Measurements from ENCODE around the gene SSNA1. TPM values are rescaled to one million over a fixed set of nuclear protein-coding genes. Genes with fewer than 3 reads are reported as not detected.

Gene SSNA1
- total RNA-seq, 4 donors from 2014 or later = 42.0 to 97.5 (median 62.8) TPM

DNA sequence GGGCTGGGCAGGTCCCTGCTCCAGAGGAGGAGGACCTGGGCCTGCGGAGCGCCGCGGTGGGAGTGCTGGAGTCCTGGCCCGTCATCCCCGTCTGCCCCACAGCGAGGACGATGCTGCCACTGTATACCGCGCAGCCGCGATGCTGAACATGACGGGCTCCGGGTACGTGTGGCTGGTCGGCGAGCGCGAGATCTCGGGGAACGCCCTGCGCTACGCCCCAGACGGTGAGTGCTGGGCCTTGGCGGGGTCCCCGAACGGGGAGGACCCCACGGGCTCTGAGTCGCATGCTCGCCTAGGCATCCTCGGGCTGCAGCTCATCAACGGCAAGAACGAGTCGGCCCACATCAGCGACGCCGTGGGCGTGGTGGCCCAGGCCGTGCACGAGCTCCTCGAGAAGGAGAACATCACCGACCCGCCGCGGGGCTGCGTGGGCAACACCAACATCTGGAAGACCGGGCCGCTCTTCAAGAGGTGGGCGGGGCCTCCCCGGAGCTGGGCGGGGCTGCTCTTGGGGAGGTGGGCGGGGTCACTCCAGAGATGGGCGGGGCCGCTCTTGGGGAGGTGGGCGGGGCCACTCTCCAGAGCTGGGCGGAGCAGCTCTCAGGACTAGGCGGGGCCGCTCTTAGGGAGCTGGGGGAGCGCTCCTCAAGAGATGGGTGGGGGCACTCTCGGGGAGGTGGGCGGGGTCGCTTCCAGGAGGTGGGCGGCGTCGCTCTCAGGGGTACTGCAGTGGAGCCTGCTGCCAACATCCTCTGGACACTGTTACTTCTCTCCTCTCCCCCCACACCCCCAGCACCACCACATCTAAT lies 31.7 kb upstream of the SSNA1 start:
- peaks cover 30% of the 10 kb centered on the region for H3K27me3 ChIP-seq

DNA sequence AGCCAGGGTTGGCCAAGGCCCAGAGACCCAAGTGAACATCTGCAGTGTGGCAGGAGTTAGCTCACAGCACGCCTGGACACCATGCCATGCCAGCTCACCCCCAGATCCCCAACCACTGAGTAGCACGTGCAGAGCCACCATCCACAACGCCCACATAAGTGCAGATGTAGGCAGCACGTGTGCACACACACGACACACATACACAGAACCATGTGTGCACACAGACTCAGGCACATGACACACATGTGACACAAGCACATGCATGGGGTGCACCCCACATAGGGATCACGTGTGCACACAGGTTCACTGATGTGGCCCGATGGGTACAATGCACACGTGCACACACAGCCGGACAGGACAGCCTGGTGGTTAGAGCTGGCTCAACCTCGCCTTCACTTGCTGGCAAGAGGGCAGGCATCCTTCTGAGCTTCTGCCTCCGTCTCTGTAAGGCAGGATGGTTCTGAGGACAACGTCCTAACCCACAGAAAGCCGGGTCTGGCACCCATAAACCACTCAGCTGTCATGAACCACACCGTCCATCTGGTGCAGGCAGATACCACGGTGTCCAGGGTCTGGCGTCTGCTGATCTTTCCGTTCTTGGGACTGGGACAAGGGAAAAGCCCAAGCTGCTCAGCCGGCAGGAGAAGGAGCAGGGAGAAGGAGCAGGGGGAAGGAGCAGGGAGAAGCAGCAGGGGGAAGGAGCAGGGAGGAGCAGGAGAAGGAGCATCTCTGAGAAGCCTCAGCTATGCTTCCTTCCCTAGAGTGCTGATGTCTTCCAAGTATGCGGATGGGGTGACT lies 30.7 kb upstream of the SSNA1 start:
- no peak for TF ChIP-seq POLR2A (IDR thresholded peaks at IDR 0.05)
- TF ChIP-seq, protein P1, sequence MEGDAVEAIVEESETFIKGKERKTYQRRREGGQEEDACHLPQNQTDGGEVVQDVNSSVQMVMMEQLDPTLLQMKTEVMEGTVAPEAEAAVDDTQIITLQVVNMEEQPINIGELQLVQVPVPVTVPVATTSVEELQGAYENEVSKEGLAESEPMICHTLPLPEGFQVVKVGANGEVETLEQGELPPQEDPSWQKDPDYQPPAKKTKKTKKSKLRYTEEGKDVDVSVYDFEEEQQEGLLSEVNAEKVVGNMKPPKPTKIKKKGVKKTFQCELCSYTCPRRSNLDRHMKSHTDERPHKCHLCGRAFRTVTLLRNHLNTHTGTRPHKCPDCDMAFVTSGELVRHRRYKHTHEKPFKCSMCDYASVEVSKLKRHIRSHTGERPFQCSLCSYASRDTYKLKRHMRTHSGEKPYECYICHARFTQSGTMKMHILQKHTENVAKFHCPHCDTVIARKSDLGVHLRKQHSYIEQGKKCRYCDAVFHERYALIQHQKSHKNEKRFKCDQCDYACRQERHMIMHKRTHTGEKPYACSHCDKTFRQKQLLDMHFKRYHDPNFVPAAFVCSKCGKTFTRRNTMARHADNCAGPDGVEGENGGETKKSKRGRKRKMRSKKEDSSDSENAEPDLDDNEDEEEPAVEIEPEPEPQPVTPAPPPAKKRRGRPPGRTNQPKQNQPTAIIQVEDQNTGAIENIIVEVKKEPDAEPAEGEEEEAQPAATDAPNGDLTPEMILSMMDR (IDR thresholded peaks at IDR 0.05) = no peak
- peaks cover 4 to 19% of the 10 kb centered on the region in 2 donors for H3K4me1 ChIP-seq
- H3K4me3 ChIP-seq (replicated peaks in 1 of 3) = no peak overlapping the region
- peaks cover 39% of the 10 kb centered on the region for H3K27me3 ChIP-seq
- H3K36me3 ChIP-seq = no peaks in the 10 kb centered on the region
- intact Hi-C loops (cut with DNase I) = no loop called here
- DNase-seq = no peak
- H3K9me3 ChIP-seq = no peaks in the 10 kb centered on the region
- H3K27ac ChIP-seq = no peak overlapping the region
- 57 to 62% methylated on average over 11 to 19 of the region's 19 CpGs for WGBS, 2 donors

More for the DNA sequence above, 31.7 kb upstream of the SSNA1 start:
- H3K4me1 ChIP-seq = peaks cover 0 to 9% of the 10 kb centered on the region in 2 donors
- no peaks in the 10 kb centered on the region for H3K36me3 ChIP-seq
- intact Hi-C loops (cut with DNase I) = no loop called here
- WGBS, 2 donors = 4 to 5% methylated on average over 17 to 33 of the region's 65 CpGs
- H3K4me3 ChIP-seq (replicated peaks in 1 of 3) = no peak overlapping the region
- H3K27ac ChIP-seq = no peak overlapping the region
- no peaks in the 10 kb centered on the region for H3K9me3 ChIP-seq
- DNase-seq = no peak
- TF ChIP-seq, protein P1 (IDR thresholded peaks at IDR 0.05) = no peak
- no peak for TF ChIP-seq POLR2A (IDR thresholded peaks at IDR 0.05)

DNA sequence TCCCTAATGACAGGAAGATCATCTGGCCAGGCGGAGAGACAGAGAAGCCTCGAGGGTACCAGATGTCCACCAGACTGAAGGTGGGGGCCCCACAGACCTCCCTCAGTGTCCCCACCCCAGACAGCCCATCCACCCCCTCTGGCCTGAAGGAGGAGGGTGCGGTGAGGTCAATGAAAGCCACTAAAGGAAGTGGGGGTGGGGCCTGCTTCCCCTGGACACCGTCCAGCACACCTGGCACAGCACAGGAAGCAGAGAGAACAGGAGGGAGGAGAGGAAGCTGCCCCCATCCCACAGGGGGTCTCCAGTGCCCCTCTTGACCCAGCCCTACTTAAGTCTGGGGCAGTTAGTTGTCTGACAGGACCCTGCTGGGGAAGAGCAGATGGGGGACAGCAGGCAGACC lies 29.9 kb upstream of the SSNA1 start:
- no peak overlapping the region for H3K27ac ChIP-seq
- peaks cover 9 to 26% of the 10 kb centered on the region in 2 donors for H3K4me1 ChIP-seq
- no peaks in the 10 kb centered on the region for H3K9me3 ChIP-seq
- peaks cover 39% of the 10 kb centered on the region for H3K27me3 ChIP-seq
- DNase-seq = no peak
- WGBS, 2 donors = 27 to 51% methylated on average over 2 to 3 of the region's 4 CpGs
- no peaks in the 10 kb centered on the region for H3K36me3 ChIP-seq
- intact Hi-C loops (cut with DNase I) = no loop called here
- TF ChIP-seq, protein P1 (IDR thresholded peaks at IDR 0.05) = no peak
- no peak for TF ChIP-seq POLR2A (IDR thresholded peaks at IDR 0.05)
- no peak overlapping the region for H3K4me3 ChIP-seq (replicated peaks in 1 of 3)

DNA sequence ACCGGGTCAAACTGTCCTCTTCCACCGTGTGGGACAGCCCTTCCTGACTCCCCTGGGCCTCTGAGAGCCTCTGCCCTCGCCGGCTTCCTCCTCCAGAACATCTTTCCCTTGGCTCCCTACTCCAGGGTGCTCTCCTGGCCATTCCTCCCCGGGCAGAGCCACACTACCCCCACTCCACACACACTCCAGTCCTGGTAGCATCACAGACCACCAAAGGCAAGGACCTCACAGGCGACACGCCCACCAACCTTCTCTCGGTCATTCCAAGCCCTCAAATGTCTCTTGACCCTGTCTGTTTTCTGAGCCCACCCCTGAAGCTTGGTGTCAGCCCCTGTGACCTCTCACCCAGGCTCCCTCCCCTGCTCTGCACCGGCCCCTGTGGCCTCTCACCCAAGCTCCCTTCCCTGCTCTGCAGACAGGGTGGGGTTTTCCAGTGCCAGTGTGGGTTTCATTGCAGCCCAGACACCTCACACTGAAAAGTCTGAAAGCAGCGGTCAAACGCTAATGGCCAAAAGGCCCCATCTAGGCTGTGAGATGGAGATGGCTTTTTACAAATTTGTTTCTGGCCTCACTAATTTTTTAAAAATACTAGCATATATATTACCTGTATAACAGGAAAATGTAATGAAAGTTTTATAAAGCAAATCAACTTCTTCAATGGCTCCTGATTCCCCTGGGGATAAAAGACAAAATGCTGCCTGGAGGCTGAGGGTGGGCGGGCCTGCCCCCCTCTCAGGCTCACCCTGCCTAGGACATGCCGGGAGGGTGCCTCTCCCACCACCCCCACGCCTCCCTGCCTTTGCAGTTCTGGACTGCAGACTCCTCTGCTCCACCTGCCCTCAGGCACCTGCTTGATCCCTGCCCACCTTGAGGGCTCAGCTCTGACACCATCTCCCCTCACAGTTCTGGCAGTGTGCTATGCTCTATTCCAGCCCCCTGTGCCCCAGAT lies 29.1 kb upstream of the SSNA1 start:
- intact Hi-C loops (cut with DNase I) = no loop called here
- H3K36me3 ChIP-seq = no peaks in the 10 kb centered on the region
- no peaks in the 10 kb centered on the region for H3K9me3 ChIP-seq
- no peak for DNase-seq
- no peak overlapping the region for H3K27ac ChIP-seq
- no peak overlapping the region for H3K4me3 ChIP-seq (replicated peaks in 1 of 3)
- peaks cover 9 to 26% of the 10 kb centered on the region in 2 donors for H3K4me1 ChIP-seq
- TF ChIP-seq POLR2A (IDR thresholded peaks at IDR 0.05) = no peak
- TF ChIP-seq, protein P1 (IDR thresholded peaks at IDR 0.05) = no peak
- whole genome bisulfite sequencing, 2 donors = 30 to 42% methylated on average over 14 of the region's 14 CpGs
- H3K27me3 ChIP-seq = peaks cover 44% of the 10 kb centered on the region

Measured in thyroid gland (tissue), 4 donors.